GM19035 (cell line): ENCODE results near the gene DPP7.
A peak's percentile ranks its signal among the peaks of the same experiment; 100 is the strongest.

Experiments
- ATAC-seq: cut with Tn5 transposase; IDR thresholded peaks from one replicate; pipeline ENCODE4 v1.9.1; 2021; ENCODE audit not compliant: unreplicated experiment

Gene DPP7

DNA sequence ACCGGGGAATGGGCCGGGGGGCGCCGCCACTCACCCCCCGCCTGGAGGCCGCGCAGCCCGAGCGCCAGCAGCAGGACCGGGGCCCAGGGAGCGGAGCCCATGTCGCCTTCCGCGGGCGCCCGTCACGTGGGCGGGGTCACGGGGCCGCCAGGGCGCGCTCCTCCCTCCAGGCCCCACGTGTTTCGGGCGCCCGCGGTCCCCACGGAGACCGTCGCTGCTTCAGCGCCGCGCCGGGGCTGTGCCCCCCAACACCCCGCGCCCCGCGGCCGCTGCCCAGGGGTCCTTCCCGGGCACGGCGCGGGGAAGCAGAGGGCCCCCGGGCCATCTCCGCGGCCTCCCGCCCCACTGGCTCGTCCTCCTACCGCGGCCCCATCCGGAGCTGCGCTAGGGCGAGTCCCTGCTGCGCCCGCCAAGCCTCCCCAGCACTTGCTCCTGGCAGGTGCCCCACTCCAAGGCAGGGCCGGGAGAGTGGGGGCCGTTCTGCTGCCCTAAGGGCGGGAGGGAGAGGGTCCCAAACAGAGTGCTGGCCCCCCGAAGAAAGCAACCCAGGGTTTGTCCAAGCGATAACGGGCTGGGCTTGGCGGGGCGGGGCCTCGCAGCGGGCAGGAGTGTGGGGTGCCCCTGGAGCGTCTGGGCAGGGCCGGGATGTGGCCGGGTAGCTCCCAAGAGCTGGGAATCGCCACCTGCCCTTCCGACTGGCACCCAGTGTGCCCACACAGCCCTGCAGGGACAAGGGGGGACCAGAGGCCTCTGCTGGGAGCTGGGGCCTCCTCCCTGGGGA is at the start of gene DPP7:
TSS of gene DPP7 (minus strand) at position 121 of the 781 bp plus-strand sequence. CDS start at position 101, 20 bp downstream.
- peak; percentile 70 for ATAC-seq

DNA sequence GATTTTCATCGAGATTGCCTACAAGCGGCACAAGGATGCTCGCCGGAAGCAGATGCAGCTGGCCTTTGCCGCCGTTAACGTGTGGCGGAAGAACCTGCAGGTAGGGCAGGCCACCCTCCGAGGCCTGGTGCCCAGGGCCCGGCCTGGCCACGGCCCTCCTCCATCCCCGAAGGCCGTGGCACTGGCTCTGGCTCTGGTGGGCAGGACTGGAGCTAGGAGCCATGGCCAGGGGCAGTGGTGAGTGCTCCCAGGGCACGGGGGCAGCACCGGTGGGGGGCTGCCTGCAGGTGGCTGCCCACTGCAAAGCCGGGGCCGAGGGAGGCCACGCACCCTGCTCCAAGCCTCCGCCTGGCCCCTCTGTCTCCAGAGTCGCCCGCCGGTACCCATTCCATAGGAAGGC is 49.3 kb upstream of the DPP7 start:
- no peak for ATAC-seq

DNA sequence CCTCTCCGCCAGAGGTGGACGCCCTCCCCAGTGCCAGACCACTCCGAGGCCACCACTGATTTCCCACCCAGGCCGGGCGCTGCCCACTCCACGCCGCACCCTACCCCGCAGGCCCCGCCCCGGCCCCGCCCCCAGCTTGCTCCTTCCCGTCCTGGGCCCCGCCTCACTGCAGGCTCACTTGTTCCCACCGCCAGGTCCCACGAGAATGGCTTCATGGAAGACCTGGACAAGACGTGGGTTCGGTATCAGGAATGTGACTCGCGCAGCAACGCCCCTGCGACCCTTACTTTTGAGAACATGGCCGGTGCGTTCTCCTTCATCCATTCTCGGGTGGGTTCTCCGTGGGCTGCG is 48.8 kb upstream of the DPP7 start:
- no peak for ATAC-seq

DNA sequence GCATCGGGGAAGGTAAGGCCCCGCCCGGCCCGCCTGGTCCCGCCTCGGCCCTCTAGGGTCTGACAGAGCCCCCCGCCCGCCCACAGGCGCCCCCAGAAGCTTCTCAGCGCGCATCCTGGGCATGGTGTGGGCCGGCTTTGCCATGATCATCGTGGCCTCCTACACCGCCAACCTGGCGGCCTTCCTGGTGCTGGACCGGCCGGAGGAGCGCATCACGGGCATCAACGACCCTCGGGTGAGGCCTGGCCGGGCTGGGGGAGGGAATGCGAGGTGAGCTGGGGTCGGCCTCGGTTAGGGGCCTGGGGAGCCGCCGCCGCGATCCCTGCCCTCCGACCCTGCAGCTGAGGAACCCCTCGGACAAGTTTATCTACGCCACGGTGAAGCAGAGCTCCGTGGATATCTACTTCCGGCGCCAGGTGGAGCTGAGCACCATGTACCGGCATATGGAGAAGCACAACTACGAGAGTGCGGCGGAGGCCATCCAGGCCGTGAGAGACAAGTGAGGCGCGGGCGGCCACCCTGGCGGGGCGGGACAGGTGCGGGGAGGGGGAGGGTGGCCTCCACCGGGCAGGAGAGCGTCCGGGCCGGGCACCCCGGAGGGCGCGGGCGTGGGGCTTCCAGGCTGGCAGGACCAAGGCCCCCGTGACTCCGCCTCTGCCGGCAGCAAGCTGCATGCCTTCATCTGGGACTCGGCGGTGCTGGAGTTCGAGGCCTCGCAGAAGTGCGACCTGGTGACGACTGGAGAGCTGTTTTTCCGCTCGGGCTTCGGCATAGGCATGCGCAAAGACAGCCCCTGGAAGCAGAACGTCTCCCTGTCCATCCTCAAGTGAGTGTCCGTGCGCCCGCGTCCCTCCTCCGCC is 48.2 kb upstream of the DPP7 start:
- no peak for ATAC-seq

DNA sequence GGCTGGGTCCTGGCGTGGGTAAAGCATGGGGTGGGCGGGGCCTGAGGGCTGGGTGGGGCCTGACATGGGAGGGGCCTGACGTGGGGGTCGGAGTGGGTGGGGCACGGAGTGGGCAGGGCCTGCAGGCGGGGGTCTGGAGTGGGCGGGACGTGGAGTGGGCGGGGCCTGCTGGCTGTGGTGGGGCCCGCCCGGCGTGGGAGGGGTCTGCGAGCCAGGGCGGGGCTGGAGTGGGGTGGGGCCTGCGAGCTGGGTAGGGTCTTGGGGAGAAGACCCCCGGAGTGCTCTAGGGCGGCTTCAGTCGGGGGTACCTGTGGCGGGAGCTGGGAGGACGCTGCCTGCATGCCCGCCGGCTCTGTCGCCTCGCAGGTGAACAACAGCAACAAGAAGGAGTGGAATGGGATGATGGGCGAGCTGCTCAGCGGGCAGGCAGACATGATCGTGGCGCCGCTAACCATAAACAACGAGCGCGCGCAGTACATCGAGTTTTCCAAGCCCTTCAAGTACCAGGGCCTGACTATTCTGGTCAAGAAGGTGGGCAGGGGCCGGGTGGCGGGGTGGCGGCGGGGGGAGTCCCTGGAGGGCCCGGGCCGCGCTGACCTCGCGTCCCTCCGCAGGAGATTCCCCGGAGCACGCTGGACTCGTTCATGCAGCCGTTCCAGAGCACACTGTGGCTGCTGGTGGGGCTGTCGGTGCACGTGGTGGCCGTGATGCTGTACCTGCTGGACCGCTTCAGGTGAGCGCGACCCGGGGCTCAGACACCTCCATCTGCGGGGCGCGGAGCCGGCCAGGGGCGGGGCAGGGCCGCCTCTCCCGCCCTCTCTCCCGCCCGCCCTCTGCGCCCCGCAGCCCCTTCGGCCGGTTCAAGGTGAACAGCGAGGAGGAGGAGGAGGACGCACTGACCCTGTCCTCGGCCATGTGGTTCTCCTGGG is 47.3 kb upstream of the DPP7 start:
- ATAC-seq = no peak

DNA sequence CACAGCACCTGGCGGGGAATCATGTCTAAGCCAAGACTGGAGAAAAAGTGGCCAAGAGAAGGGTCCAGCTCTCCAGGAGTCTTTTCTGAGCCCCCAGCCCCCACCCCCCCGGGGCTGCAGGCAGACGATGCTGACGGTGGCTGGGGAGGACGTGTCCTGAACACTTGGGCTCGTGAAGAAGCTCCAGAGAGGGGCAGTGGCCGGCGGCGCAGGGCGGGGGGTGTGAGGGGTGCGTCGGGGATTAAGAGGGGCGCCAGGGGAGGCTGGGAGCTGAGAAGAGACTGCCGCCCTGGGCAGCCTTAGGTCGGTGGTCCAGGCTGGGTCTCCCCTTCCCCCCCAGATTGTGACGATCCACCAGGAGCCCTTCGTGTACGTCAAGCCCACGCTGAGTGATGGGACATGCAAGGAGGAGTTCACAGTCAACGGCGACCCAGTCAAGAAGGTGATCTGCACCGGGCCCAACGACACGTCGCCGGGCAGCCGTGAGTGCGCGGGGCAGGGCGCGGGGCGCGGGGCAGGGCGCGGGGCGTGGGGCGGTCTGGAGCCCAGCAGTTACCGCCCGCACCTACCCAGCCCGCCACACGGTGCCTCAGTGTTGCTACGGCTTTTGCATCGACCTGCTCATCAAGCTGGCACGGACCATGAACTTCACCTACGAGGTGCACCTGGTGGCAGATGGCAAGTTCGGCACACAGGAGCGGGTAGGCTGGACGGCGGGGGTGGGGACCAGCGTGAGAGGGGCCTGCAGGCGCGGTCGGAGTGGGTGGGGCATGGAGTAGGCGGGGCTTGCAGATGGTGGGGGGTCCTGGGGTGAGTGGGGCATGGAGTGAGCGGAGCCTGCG is 46.4 kb upstream of the DPP7 start:
- no peak for ATAC-seq

DNA sequence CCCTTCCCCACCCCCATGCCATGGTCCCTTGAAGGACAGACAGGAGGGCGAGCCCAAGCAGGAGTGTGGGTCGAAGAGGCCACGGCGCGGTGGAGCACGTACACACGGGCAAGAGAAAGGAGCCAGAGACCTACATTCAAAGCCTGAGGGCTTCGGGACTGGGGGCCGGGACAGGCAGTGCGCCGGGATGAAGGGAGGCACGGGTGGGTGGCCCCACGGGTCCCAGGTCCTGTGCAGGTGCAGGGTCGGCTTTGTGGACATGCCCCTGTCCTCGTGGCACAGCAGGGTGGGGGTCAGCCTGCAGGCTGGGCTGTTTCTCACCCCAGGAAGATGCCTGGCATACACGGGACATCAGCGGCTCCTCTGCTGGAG is 45.5 kb upstream of the DPP7 start:
- no peak for ATAC-seq

DNA sequence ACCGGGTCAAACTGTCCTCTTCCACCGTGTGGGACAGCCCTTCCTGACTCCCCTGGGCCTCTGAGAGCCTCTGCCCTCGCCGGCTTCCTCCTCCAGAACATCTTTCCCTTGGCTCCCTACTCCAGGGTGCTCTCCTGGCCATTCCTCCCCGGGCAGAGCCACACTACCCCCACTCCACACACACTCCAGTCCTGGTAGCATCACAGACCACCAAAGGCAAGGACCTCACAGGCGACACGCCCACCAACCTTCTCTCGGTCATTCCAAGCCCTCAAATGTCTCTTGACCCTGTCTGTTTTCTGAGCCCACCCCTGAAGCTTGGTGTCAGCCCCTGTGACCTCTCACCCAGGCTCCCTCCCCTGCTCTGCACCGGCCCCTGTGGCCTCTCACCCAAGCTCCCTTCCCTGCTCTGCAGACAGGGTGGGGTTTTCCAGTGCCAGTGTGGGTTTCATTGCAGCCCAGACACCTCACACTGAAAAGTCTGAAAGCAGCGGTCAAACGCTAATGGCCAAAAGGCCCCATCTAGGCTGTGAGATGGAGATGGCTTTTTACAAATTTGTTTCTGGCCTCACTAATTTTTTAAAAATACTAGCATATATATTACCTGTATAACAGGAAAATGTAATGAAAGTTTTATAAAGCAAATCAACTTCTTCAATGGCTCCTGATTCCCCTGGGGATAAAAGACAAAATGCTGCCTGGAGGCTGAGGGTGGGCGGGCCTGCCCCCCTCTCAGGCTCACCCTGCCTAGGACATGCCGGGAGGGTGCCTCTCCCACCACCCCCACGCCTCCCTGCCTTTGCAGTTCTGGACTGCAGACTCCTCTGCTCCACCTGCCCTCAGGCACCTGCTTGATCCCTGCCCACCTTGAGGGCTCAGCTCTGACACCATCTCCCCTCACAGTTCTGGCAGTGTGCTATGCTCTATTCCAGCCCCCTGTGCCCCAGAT is 44.8 kb upstream of the DPP7 start:
- no peak for ATAC-seq

DNA sequence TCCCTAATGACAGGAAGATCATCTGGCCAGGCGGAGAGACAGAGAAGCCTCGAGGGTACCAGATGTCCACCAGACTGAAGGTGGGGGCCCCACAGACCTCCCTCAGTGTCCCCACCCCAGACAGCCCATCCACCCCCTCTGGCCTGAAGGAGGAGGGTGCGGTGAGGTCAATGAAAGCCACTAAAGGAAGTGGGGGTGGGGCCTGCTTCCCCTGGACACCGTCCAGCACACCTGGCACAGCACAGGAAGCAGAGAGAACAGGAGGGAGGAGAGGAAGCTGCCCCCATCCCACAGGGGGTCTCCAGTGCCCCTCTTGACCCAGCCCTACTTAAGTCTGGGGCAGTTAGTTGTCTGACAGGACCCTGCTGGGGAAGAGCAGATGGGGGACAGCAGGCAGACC is 44.1 kb upstream of the DPP7 start:
- no peak for ATAC-seq

DNA sequence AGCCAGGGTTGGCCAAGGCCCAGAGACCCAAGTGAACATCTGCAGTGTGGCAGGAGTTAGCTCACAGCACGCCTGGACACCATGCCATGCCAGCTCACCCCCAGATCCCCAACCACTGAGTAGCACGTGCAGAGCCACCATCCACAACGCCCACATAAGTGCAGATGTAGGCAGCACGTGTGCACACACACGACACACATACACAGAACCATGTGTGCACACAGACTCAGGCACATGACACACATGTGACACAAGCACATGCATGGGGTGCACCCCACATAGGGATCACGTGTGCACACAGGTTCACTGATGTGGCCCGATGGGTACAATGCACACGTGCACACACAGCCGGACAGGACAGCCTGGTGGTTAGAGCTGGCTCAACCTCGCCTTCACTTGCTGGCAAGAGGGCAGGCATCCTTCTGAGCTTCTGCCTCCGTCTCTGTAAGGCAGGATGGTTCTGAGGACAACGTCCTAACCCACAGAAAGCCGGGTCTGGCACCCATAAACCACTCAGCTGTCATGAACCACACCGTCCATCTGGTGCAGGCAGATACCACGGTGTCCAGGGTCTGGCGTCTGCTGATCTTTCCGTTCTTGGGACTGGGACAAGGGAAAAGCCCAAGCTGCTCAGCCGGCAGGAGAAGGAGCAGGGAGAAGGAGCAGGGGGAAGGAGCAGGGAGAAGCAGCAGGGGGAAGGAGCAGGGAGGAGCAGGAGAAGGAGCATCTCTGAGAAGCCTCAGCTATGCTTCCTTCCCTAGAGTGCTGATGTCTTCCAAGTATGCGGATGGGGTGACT is 43.3 kb upstream of the DPP7 start:
- no peak for ATAC-seq

DNA sequence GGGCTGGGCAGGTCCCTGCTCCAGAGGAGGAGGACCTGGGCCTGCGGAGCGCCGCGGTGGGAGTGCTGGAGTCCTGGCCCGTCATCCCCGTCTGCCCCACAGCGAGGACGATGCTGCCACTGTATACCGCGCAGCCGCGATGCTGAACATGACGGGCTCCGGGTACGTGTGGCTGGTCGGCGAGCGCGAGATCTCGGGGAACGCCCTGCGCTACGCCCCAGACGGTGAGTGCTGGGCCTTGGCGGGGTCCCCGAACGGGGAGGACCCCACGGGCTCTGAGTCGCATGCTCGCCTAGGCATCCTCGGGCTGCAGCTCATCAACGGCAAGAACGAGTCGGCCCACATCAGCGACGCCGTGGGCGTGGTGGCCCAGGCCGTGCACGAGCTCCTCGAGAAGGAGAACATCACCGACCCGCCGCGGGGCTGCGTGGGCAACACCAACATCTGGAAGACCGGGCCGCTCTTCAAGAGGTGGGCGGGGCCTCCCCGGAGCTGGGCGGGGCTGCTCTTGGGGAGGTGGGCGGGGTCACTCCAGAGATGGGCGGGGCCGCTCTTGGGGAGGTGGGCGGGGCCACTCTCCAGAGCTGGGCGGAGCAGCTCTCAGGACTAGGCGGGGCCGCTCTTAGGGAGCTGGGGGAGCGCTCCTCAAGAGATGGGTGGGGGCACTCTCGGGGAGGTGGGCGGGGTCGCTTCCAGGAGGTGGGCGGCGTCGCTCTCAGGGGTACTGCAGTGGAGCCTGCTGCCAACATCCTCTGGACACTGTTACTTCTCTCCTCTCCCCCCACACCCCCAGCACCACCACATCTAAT is 42.2 kb upstream of the DPP7 start:
- ATAC-seq = no peak

DNA sequence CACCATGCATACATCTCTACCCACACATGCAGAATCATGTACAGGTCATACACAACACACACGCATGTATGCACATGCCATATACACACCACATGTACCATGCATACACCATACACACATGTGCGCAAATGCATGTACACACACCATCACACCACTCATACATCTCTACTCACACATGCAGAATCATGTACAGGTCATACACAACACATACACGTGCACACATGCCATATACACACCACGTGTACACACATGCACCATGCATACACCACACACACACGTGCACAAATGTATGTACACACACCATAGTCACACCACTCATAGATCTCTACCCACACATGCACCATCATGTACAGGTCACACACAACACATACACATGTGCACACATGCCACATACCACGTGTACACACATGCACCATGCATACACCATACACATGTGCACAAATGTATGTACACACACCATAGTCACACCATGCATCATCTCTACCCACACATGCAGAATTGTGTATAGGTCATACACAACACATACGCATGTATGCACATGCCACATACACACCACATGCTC is 38.4 kb upstream of the DPP7 start:
- no peak for ATAC-seq

DNA sequence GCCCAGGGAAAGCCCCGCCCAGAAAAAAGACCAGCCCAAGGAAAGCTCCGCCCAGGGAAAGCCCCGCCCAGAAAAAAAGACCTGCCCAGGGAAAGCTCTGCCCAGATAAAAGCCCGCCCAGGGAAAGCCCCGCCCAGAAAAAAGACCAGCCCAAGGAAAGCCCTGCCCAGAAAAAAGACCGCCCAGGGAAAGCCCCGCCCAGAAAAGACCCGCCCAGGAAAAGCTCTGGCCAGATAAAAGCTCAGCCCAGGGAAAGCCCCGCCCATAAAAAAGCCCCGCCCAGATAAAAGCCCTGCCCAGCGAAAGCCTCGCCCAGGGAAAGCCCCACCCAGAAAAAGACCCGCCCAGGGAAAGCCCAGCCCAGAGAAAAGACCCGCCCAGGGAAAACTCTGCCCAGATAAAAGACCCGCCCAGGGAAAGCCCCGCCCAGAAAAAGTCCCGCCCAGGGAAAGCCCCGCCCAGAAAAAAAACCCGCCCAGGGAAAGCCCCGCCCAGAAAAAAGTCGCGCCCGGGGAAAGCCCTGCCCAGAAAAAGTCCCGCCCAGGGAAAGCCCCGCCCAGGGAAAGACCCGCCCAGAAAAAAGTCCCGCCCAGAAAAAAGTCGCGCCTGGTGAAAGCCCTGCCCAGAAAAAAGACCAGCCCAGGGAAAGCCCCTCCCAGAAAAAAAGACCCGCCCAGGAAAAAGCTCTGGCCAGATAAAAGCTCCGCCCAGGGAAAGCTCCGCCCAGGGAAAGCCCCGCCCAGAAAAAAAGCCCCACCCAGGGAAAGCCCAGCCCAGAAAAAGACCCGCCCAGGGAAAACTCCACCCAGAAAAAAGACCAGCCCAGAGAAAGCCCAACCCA is 36.3 kb upstream of the DPP7 start:
- ATAC-seq = peak; percentile 56

DNA sequence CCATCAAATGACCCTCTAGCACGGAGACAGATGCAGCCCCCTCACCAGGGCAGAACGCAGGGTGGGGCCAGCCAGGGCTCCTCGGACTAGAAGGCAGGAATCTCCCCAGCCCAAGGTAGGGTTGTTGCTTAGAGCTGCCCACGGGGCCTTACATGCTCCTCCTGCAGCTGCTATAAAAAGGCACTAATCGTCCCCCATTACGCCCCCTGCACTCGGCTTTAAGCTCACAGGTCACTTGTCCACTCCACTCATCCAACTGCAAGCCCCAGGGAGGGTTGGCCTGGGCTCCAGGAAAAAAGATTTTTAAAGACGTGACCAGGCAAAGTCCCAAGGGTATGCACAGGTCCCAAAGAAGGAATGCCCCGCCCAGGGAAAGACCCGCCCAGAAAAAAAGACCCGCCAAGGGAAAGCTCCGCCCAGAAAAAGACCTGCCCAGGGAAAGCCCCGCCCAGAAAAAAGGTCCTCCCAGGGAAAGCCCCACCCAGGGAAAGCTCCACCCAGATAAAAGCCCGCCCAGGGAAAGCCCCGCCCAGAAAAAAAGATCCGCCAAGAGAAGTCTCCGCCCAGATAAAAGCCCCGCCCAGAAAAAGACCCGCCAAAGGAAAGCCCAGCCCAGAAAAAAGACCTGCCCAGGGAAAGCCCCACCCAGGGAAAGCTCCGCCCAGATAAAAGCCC is 35.5 kb upstream of the DPP7 start:
- ATAC-seq = peak; percentile 35

DNA sequence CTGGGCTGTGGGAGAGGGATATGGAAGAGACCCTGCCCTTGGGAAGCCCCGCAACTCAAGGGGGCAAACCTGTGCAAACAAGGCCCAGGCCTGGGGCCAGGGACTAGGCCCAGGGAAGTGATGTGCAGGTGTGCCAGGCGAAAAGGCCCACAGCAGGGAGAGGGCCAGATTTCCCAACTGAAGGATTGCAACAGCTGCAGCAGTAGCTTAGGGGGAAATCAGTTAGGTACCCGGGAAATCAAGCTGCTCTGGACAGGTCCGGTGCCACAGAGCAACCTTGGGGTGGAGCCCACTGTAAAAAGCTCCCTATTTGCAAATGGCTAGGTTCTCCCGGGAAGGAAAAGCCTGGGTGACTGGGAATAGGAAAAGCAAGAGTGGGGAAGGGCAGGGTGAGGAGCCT is 34.8 kb upstream of the DPP7 start:
- ATAC-seq = no peak

DNA sequence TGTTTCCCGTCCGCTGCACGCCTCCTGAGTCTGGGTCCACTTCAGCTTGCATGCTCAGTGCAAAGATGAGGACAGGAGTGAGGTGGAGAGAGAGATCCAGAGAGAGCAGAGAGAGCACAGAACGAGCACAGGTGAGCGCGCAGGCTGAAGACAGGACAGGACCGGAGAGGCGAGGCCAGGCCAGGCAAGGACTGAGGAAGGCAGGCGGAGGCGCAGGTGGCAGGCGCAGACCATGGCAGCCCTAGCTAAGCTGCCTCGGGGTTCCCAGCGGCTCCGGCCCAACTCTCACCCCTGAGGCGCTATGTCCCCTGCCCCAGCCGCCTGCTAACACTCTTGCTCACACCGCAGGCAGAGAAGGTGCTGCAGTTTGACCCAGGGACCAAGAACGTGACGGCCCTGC is 34.1 kb upstream of the DPP7 start:
- ATAC-seq = no peak
